IPS-20b (cell line): ENCODE measurements around the gene CXCL14.
"Not testable (repeated sequence)": the region's sequence is repeated elsewhere in the genome, so short reads cannot be mapped to it uniquely, and the experiment has no call there.

Experiments
- H3K27ac ChIP-seq: one replicate; pipeline ENCODE4 v1.5.1; 2013; ENCODE audit warnings: low read length
- H3K27me3 ChIP-seq: 2 replicates; pipeline ENCODE4 v1.6.1; 2013; ENCODE audit warnings: mild to moderate bottlenecking, low read length, inconsistent platforms; ENCODE audit not compliant: insufficient read depth
- H3K36me3 ChIP-seq: 2 replicates; pipeline ENCODE4 v1.6.1; 2013; ENCODE audit warnings: low read depth, mild to moderate bottlenecking, inconsistent platforms, low read length, moderate library complexity; ENCODE audit not compliant: insufficient read depth
- H3K4me1 ChIP-seq: 2 replicates; pipeline ENCODE4 v1.6.1; 2013; ENCODE audit warnings: mild to moderate bottlenecking, control low read depth, inconsistent platforms, low read length, moderate library complexity; ENCODE audit not compliant: insufficient read depth
- H3K4me3 ChIP-seq: 2 replicates; pipeline ENCODE4 v1.5.1; 2013; ENCODE audit warnings: mild to moderate bottlenecking, low read length, inconsistent platforms
- H3K9ac ChIP-seq: 2 replicates; pipeline ENCODE4 v1.6.1; 2013; ENCODE audit warnings: low read depth, mild to moderate bottlenecking, inconsistent platforms, low read length, moderate library complexity
- H3K9me3 ChIP-seq: 2 replicates; pipeline ENCODE4 v1.6.1; 2013; ENCODE audit warnings: mild to moderate bottlenecking, low read depth, low read length, inconsistent platforms; ENCODE audit not compliant: insufficient read depth

CXCL14 gene

DNA sequence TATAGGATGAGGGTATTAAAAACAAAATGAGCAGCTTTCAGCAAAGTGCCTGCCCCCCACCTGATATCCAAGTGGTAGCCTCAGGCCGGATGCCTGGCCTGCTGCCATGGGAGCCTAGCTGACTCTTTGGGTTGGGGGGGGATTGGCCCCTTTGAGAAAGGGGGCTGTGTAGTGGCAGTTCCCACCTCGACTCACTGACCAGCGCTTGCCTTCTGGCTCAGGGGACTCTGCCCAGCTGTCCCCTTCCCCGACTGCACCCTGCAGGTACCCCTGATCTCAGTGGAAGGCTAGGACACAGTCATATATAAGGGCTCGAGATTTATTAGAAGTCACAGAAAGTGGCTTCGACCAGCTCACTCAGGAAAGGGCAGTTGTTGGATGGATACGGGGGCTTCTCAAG, 41.5 kb downstream of the CXCL14 start:
- Histone ChIP-seq H3K27ac (no peak overlapping the region), H3K27me3 (peaks cover 100% of the 10 kb centered on the region), H3K4me3 (no peak overlapping the region)

GRCh38 chr5:135535820-135536801, 42.7 kb downstream of the CXCL14 start, which contains the start of gene NEUROG1:
TSS of gene NEUROG1 (minus strand) at chr5:135535964. CDS start at chr5:135535690, 274 bp downstream.
- Histone ChIP-seq H3K36me3 (no peaks in the 10 kb centered on the region), H3K27me3 (peaks cover 100% of the 10 kb centered on the region), H3K4me1 (peaks cover 6% of the 10 kb centered on the region; the same call in 1 of the 2 replicates), H3K27ac (no peak within 1 kb of the TSS), H3K9me3 (peaks cover 19% of the 10 kb centered on the region), H3K9ac (no peak within 1 kb of the TSS), H3K4me3 (peak within 1 kb of the TSS; percentile 49; the same call in 1 of the 2 replicates)

More for the DNA sequence above, 41.5 kb downstream of the CXCL14 start:
- Histone ChIP-seq H3K9me3 (peaks cover 19% of the 10 kb centered on the region), H3K4me1 (peaks cover 6% of the 10 kb centered on the region; the same call in 1 of the 2 replicates), H3K9ac (no peak overlapping the region), H3K36me3 (no peaks in the 10 kb centered on the region)

- Histone ChIP-seq H3K9ac (no peak overlapping the region), H3K9me3 (peaks cover 16% of the 10 kb centered on the region), H3K27ac (no peak overlapping the region), H3K4me3 (peak overlapping the region; percentile 46; the same call in 1 of the 2 replicates), H3K4me1 (peaks cover 6% of the 10 kb centered on the region; the same call in 1 of the 2 replicates), H3K27me3 (peaks cover 100% of the 10 kb centered on the region), H3K36me3 (no peaks in the 10 kb centered on the region)
Observed at GRCh38 chr5:135535420-135535819, 43.4 kb downstream of the CXCL14 start.

GRCh38 chr5:135534609-135535419, 44.0 kb downstream of the CXCL14 start:
- Histone ChIP-seq H3K9ac (no peak overlapping the region), H3K27me3 (peaks cover 100% of the 10 kb centered on the region), H3K9me3 (peaks cover 16% of the 10 kb centered on the region), H3K27ac (no peak overlapping the region), H3K4me1 (peaks cover 6% of the 10 kb centered on the region; the same call in 1 of the 2 replicates), H3K4me3 (peak overlapping the region; percentile 46; the same call in 1 of the 2 replicates), H3K36me3 (no peaks in the 10 kb centered on the region)

DNA sequence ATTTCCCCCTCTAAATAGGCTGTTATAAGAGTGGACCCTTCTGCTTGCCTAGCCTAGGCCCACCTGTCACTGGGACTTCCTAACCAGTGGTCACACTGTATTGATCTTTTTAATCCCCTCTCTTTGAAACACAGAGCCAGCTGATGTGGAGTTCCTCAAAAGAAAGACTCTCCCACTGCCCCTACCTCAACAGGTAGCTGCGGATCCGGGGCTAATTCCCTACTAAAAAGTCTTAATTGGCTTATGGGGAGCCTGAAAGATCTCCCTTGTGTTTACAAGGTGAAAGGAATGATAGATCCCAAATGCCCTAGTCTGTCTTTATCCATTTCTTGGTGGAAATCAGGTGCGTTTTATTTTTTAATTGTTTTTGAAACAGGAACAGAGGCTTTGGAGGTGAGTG, 45.0 kb downstream of the CXCL14 start:
- Histone ChIP-seq H3K36me3 (no peaks in the 10 kb centered on the region), H3K27me3 (peaks cover 100% of the 10 kb centered on the region), H3K9ac (no peak overlapping the region), H3K9me3 (peaks cover 16% of the 10 kb centered on the region), H3K4me1 (peaks cover 6% of the 10 kb centered on the region; the same call in 1 of the 2 replicates), H3K27ac (no peak overlapping the region), H3K4me3 (no peak overlapping the region)

DNA sequence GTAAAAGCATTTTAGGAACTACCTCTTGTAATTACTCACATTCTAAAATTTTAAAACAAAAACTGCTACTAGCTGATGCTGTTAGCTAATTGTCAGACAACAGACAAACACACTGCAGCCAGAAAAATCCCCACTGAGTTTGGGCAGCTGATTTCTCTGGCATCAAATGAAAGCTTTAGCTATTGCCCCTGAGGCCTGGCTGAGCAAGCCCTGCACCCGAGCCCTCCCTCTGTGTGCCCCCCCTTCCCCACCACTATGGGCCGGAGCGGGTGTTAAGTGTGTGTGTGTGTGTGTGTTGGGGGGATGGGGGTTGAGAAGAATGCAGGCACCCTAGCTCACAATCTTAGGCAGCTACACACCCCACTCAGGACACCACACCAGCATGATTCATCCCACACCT, 45.5 kb downstream of the CXCL14 start:
- H3K9ac ChIP-seq: no peak overlapping the region
- H3K4me3 ChIP-seq: no peak overlapping the region
- no peak overlapping the region for H3K27ac ChIP-seq
- peaks cover 15% of the 10 kb centered on the region for H3K9me3 ChIP-seq
- H3K36me3 ChIP-seq: no peaks in the 10 kb centered on the region
- peaks cover 6% of the 10 kb centered on the region; the same call in 1 of the 2 replicates for H3K4me1 ChIP-seq
- H3K27me3 ChIP-seq: peaks cover 100% of the 10 kb centered on the region

GRCh38 chr5:135529576-135529975, 49.2 kb downstream of the CXCL14 start:
- not testable (repeated sequence) for H3K36me3 ChIP-seq, H3K4me1 ChIP-seq, H3K9me3 ChIP-seq, H3K27ac ChIP-seq, H3K9ac ChIP-seq, H3K4me3 ChIP-seq
- H3K27me3 ChIP-seq: peaks cover 100% of the 10 kb centered on the region

DNA sequence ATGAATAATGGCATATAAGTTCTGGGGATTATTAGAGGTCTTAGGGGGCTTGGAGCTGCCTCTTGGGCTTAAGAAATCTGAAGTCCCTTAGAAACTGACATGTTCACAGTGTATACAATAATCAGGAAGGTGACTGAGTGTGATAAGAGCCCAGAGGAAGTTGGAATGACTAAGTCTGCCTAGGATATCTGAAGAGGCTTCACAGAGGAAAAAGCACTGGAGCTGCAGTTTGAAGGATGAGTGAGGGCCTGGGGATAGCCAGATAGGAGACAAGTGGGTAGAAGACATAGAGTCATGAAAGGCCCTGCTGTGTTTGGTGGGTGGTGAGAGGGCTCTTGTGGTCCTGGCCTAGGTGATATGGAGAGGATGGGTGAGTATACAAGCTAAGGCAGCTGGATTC, 51.9 kb downstream of the CXCL14 start:
- H3K9me3 ChIP-seq: no peaks in the 10 kb centered on the region; the same call in 1 of the 2 replicates
- no peak overlapping the region for H3K9ac ChIP-seq
- no peaks in the 10 kb centered on the region for H3K36me3 ChIP-seq
- H3K27ac ChIP-seq: no peak overlapping the region
- no peaks in the 10 kb centered on the region for H3K4me1 ChIP-seq
- peaks cover 85% of the 10 kb centered on the region for H3K27me3 ChIP-seq
- no peak overlapping the region for H3K4me3 ChIP-seq

DNA sequence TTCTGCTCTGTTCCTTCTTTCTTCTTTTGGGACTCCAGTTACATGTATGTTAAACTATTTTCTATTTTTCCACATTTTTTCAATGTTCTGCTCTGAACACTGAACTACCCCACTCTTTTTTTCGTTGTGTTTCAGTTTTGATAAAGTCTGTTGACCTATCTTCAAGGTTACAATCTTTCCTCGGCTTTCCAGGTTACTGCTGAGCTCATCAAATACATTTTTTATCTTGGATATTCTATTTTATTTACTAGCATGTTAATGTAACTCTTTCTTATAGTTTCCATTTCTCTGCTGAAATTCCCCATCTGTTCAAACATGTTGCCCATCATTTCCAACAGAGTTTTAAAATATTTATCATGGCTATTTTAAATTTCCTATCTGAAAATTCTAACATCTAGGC, 56.8 kb downstream of the CXCL14 start:
- no peaks in the 10 kb centered on the region for H3K36me3 ChIP-seq
- peaks cover 39% of the 10 kb centered on the region for H3K27me3 ChIP-seq
- no peak overlapping the region for H3K9ac ChIP-seq
- no peak overlapping the region for H3K27ac ChIP-seq
- no peak overlapping the region for H3K4me3 ChIP-seq
- H3K9me3 ChIP-seq: peaks cover 9% of the 10 kb centered on the region
- H3K4me1 ChIP-seq: no peaks in the 10 kb centered on the region
